Mucosa of descending colon (tissue), 3 donors: ENCODE data around the gene OSBPL5. TPM values are rescaled to one million over a fixed set of nuclear protein-coding genes. Genes with fewer than 3 reads are reported as not detected.
"Not testable (repeated sequence)": the region's sequence is repeated elsewhere in the genome, so short reads cannot be mapped to it uniquely, and the experiment has no call there.

Experiments
- ATAC-seq: fragments of 200-7000 bp; cut with Tn5 transposase; one replicate; pipeline ENCODE4 v1.9.1; 2020; ENCODE audit warnings: mild to moderate bottlenecking, moderate library complexity
- DNase-seq, 3 donors: peaks; one replicate each; pipeline ENCODE4 v3.0.0-alpha.2; 2020
- H3K36me3 ChIP-seq: fragments of 200-600 bp; one replicate; pipeline ENCODE4 v1.8.0; 2021; ENCODE audit warnings: low read depth, mild to moderate bottlenecking
- H3K4me1 ChIP-seq: fragments of 200-600 bp; one replicate; pipeline ENCODE4 v1.8.0; 2021; ENCODE audit warnings: low read depth, mild to moderate bottlenecking
- H3K4me3 ChIP-seq: fragments of 200-600 bp; one replicate; pipeline ENCODE4 v1.8.0; 2021; ENCODE audit warnings: mild to moderate bottlenecking
- H3K9me3 ChIP-seq: fragments of 200-600 bp; one replicate; pipeline ENCODE4 v1.8.0; 2021; ENCODE audit warnings: mild to moderate bottlenecking
- intact Hi-C, 2 donors: fragments of 100-400 bp; cut with DNase I in 1 of 2; cut with micrococcal nuclease in 1 of 2; formaldehyde crosslinking; loops; one replicate each; pipeline versions ENCODE4 v1.11.0 to v1.11.1; 2022; cut with DNase I, micrococcal nuclease
- total RNA-seq, 3 donors: library from RNA; stranded (reverse); fragmentation: NEBNext Ultra II Directional in 2 of 3; extraction: Animal tissue kit (Norgen Biotek cat#: 25700) in 2 of 3; gene quantifications; one replicate each; pipeline versions ENCODE4 v1.2.1 to v1.2.4, GENCODE V29; 2021 to 2023
- TF ChIP-seq, protein P1 (sequence below): fragments of 200-600 bp; IDR thresholded peaks from one replicate; pipeline ENCODE4 v1.8.0; 2022; ENCODE audit warnings: antibody characterized with exemption, mild to moderate bottlenecking
- donor health status: DM: no; HTN: no; CAD: no; lungs with moderate emphysema.
- donor health status: DM: no; HTN: no; CAD: no.
- donor health status: DM: no; HTN: yes; CAD: no.

The OSBPL5 gene
- total RNA-seq, 3 donors from 2014 or later: 43.6 to 64.1 (median 52.4) TPM

DNA sequence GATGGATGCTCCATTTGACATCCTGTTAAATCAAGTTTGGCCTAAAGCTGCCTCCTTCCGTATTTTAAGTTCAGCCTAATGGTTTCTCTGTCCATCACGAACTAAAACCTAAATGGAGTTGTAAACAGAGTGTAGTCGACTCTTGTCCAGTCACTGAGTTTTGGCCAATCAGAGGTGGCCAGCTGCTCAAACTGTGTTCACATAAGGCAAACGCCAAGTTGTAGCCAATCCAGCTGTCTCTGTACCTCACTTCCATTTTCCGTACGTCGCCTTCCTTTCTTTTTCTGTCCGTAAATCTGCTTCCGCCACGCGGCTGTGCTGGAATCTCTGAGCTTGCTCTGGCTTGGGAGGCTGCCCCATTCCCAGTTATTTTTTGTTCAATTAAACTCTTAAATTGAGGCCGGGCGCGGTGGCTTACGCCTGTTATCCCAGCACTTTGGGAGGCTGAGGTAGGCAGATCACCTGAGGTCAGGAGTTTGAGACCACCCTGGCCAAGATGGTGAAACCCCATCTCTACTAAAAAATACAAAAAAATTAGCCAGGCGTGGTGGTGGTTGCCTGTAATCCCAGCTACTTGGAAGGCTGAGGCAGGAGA lies 87.2 kb downstream of the OSBPL5 start:
- ATAC-seq (no peak), DNase-seq (no peak)
- H3K36me3 ChIP-seq: no peaks in the 10 kb centered on the region
- TF ChIP-seq, protein P1, sequence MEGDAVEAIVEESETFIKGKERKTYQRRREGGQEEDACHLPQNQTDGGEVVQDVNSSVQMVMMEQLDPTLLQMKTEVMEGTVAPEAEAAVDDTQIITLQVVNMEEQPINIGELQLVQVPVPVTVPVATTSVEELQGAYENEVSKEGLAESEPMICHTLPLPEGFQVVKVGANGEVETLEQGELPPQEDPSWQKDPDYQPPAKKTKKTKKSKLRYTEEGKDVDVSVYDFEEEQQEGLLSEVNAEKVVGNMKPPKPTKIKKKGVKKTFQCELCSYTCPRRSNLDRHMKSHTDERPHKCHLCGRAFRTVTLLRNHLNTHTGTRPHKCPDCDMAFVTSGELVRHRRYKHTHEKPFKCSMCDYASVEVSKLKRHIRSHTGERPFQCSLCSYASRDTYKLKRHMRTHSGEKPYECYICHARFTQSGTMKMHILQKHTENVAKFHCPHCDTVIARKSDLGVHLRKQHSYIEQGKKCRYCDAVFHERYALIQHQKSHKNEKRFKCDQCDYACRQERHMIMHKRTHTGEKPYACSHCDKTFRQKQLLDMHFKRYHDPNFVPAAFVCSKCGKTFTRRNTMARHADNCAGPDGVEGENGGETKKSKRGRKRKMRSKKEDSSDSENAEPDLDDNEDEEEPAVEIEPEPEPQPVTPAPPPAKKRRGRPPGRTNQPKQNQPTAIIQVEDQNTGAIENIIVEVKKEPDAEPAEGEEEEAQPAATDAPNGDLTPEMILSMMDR: no peak
- H3K9me3 ChIP-seq: no peaks in the 10 kb centered on the region
- intact Hi-C loops: no loop called here
- H3K4me1 ChIP-seq: no peaks in the 10 kb centered on the region
- H3K4me3 ChIP-seq: no peak overlapping the region

DNA sequence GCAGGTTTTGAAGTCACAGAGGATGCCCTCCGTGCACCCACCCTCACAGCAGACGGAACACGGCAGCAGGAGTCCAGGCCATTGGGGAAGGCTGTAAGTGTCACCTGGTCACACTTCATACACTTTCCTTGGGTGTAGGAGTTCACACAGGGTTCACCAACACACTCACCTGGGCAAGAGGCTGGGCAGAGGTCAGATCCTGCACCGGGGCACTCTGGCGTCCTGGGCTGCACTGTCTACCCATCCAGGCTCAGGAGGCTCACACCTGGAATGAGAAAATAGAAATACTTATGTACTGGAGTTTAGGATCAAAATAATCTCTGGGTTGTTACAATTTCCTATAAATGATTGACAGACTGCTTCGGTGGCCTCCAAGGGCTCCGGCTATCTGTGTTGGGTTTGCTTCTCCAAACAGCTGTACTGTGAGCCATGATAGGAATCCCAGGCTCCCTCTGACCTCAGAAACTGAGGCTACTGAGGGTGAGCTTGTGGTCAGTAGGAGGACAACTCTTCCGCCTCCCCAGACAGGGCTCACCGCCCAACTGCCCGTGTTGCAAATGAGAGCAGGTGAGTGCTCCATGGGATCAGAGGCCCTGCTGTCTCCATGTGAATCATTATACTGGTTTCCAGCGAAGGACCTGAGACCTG lies 87.8 kb downstream of the OSBPL5 start:
- peak; percentile 47 for ATAC-seq
- TF ChIP-seq, protein P1: no peak
- intact Hi-C loops: no loop called here
- H3K4me3 ChIP-seq: no peak overlapping the region
- H3K36me3 ChIP-seq: no peaks in the 10 kb centered on the region
- DNase-seq: no peak
- no peaks in the 10 kb centered on the region for H3K9me3 ChIP-seq
- H3K4me1 ChIP-seq: no peaks in the 10 kb centered on the region

DNA sequence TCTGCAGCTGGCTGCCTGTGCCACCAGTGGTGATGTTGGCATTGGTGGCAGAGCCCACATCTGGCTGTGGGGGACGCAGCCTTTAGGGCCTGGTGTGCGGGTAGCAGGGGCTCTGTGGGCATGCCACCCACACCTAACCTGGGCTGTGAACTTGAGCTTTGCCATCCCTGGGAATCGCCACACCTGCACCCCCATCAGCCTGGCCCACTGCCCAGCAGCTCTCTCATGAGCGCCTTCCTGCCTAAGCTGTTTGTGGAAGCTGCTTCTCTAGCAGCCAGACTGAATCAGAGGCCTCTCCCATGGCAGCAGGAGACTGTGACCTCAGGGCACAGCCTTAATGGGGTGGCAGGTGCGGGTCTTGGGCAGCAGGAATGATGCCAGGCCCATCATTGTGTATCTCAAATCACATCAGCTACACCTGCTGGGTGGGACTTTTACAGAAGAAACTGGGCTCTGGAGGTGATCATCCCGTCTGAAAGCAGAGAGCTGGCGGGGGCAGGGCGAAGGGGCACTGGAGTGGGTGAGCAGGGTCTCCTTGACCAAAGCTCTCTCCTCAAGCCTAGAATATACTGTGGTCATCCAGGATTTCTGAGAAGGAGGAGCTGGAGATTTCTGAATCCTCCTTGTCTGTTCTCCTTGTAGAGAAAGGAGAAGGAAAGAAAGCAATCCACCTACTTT lies 90.1 kb downstream of the OSBPL5 start:
- DNase-seq (peak in 2 of 3 donors; percentile 60 to 69), ATAC-seq (peak; percentile 75)
- Histone ChIP-seq H3K4me3 (no peak overlapping the region), H3K4me1 (no peaks in the 10 kb centered on the region), H3K9me3 (no peaks in the 10 kb centered on the region), H3K36me3 (no peaks in the 10 kb centered on the region)
- TF ChIP-seq, protein P1: no peak
- intact Hi-C loops: no loop called here

DNA sequence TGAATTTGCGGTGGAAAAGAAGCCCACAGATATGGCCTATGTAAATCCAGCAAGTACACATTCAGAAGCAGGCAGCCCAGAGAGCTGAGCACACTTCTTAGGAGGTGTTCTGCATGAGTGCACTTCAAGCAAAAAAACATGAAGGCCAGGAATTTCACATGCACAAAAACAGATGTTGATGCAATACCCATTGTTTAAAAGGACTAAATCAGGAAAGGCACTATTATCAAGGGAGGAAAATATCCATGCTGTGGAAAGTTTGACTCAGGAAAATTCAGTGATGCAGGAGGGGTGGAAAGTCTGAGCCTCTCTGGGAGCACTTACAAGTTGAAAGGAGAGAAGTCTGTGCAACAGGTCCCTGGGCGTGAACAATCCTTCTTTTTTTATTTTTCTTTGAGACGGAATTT lies 92.1 kb downstream of the OSBPL5 start:
- intact Hi-C loops: no loop called here
- DNase-seq (no peak), ATAC-seq (no peak)
- no peaks in the 10 kb centered on the region for H3K36me3 ChIP-seq
- H3K4me1 ChIP-seq: no peaks in the 10 kb centered on the region
- TF ChIP-seq, protein P1: no peak
- no peaks in the 10 kb centered on the region for H3K9me3 ChIP-seq
- H3K4me3 ChIP-seq: no peak overlapping the region

DNA sequence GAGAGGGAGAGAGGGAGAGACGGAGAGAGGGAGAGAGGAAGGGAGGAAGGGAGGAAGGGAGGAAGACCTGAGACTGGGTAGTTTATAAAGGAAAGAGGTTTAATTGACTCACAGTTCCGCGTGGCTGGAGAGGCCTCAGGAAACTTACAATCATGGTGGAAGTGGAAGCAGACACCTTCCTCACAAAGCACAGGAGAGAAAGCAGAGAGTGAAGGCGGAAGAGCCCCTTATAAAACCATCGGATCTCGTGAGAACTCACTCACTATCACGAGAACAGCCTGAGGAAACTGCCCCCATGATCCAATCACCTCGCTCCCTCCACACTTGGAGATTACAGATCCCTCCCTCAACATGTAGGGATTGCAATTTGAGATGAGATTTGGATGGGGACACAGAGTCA lies 95.7 kb downstream of the OSBPL5 start:
- H3K36me3 ChIP-seq: no peaks in the 10 kb centered on the region
- no peak overlapping the region for H3K4me3 ChIP-seq
- ATAC-seq: no peak
- no peak for DNase-seq
- intact Hi-C loops: no loop called here
- H3K9me3 ChIP-seq: no peaks in the 10 kb centered on the region
- TF ChIP-seq, protein P1: no peak
- H3K4me1 ChIP-seq: no peaks in the 10 kb centered on the region

DNA sequence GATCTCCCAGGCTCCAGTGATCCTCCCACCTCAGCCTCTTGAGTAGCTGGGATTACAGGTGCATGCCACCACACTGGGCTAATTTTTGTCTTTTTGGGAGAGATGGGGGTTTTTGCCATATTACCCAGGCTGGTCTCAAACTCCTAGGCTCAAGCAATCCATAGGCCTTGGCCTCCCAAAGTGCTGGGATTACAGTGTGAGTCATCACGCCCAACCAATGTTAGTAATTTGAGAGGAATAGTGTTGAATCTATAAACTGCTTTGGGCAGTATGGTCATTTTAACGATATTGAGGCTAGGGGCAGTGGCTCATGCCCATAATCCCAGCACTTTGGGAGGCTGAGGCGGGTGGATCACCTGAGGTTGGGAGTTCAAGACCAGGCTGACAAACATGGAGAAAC lies 98.8 kb downstream of the OSBPL5 start:
- H3K36me3 ChIP-seq, H3K4me3 ChIP-seq, ATAC-seq, H3K9me3 ChIP-seq, DNase-seq, intact Hi-C loops, H3K4me1 ChIP-seq: not testable (repeated sequence)

DNA sequence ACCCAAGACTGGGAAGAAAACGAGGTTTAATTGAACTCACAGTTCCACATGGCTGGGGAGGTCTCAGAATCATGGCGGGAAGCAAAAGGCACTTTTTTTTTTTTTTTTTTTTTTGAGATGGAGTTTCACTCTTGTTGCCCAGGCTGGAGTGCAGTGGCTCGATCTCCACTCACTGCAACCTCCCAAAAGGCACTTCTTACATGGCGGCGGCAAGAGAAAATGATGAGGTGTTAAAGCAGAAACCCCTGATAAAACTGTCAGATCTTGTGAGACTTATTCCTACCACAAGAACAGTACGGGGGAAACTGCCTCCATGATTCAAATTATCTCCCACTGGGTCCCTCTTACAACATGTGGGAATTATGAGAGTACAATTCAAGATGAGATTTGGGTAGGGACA lies 100.4 kb downstream of the OSBPL5 start:
- DNase-seq, H3K4me1 ChIP-seq, H3K4me3 ChIP-seq, ATAC-seq, H3K36me3 ChIP-seq, H3K9me3 ChIP-seq, intact Hi-C loops: not testable (repeated sequence)

DNA sequence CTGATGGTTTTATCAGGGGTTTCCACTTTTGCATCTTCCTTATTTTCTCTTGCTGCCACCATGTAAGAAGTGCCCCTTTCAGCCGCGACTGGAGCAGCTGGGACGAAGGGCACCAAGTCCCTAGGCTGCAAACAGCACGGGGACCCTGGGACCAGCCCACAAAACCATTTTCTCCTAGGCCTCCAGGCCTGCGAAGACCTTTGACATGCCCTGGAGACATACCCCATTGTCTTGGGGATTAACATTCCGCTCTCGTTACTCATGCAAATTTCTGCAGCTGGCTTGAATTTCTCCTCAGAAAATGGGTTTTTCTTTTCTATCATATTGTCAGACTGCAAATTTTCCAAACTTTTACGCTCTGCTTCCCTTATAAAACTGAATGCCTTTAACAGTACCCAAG lies 101.2 kb downstream of the OSBPL5 start:
- H3K4me3 ChIP-seq, H3K4me1 ChIP-seq, intact Hi-C loops, DNase-seq, H3K9me3 ChIP-seq, H3K36me3 ChIP-seq, ATAC-seq: not testable (repeated sequence)

DNA sequence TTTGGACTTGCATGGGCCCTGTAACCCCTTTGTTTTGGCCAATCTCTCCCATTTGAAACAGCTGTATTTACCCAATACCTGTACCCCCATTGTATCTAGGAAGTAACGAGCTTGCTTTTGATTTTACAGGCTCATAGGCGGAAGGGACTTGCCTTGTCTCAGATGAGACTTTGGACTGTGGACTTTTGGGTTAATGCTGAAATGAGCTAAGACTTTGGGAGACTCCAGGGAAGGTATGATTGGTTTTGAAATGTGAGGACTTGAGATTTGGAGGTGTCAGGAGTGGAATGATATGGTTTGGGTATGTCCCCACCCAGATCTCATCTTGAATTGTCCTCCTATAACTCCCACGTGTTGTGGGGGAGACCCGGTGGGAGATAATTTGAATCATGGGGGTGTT lies 101.7 kb downstream of the OSBPL5 start:
- ATAC-seq: peak; percentile 24
- H3K4me3 ChIP-seq, DNase-seq, intact Hi-C loops, H3K36me3 ChIP-seq, H3K9me3 ChIP-seq, H3K4me1 ChIP-seq: not testable (repeated sequence)
